ENCODE data around the gene SEC22A. TPM values are rescaled to one million over a fixed set of nuclear protein-coding genes. Genes with fewer than 3 reads are reported as not detected.

The SEC22A gene
- total and polyA plus RNA-seq, 10 of the 15 experiments (the other 5 are each of a cell fraction or from before 2014, with no cell fraction given) = 19.3 to 70.3 (median 36.7) TPM

GRCh38 chr3:123201557-123202427, at the start of gene SEC22A (continued):
- TF ChIP-seq STAT1 (conservative IDR thresholded peaks at IDR 0.05) (0 out of 2 replicates have a peak, but pooled peaks have one; percentile 53), EP300 (IDR thresholded peaks at IDR 0.05; ENCODE audit: borderline replicate concordance in 1 of 2, control insufficient read depth in 1 of 2, low read depth in 2 of 2, low read length in 2 of 2) (no peak), RUNX3 (IDR thresholded peaks at IDR 0.05; ENCODE audit: low read length) (peak; percentile 50), ZZZ3 (IDR thresholded peaks at IDR 0.05; ENCODE audit: control insufficient read depth, insufficient read length, low read depth) (no peak), MEF2B (IDR thresholded peaks at IDR 0.05; ENCODE audit: partially characterized antibody, poor library complexity, severe bottlenecking) (no peak), SMAD5 (IDR thresholded peaks at IDR 0.05; ENCODE audit: low read depth) (peak; percentile 62; the same call in 1 of the 2 replicates), ZNF687 (IDR thresholded peaks at IDR 0.05) (peak; percentile 35), ZNF384 (IDR thresholded peaks at IDR 0.05; ENCODE audit: borderline replicate concordance, low read depth, low read length) (no peak), NR2C2 (IDR thresholded peaks at IDR 0.05; ENCODE audit: borderline replicate concordance, control insufficient read depth, insufficient read length, low read depth) (no peak), SMC3 (IDR thresholded peaks at IDR 0.05; ENCODE audit: borderline replicate concordance, low read length) (no peak), SMARCA5 (IDR thresholded peaks at IDR 0.05) (no peak; the same call in 1 of the 2 replicates), ATF7 (IDR thresholded peaks at IDR 0.05; ENCODE audit: low read depth) (no peak), EZH2 (IDR thresholded peaks at IDR 0.05; ENCODE audit: borderline replicate concordance, control insufficient read depth, low read depth, low read length) (no peak), TCF3 (IDR thresholded peaks at IDR 0.05; ENCODE audit: borderline replicate concordance, insufficient read depth, low read depth, low read length) (no peak), POLR2AphosphoS5 (IDR thresholded peaks at IDR 0.05; ENCODE audit: low read length) (peak; percentile 75), SIN3A (IDR thresholded peaks at IDR 0.05; ENCODE audit: low read depth, low read length) (0 out of 2 replicates have a peak, but pooled peaks have one; percentile 40), ELK1 (IDR thresholded peaks at IDR 0.05; ENCODE audit: low read depth, low read length) (no peak), LARP7 (IDR thresholded peaks at IDR 0.05) (no peak; the same call in 1 of the 2 replicates), ZBTB40 (IDR thresholded peaks at IDR 0.05; ENCODE audit: borderline replicate concordance) (no peak), ZBED1 (IDR thresholded peaks at IDR 0.05; ENCODE audit: borderline replicate concordance) (no peak)

Measured in GM12878 (cell line).